HG03432 (cell line): ENCODE data around the gene CLEC1A.

Source experiments
- ATAC-seq: cut with Tn5 transposase; IDR thresholded peaks from one replicate; pipeline ENCODE4 v1.9.1; 2021; ENCODE audit warnings: mild to moderate bottlenecking, moderate library complexity; ENCODE audit not compliant: unreplicated experiment

The CLEC1A gene

DNA sequence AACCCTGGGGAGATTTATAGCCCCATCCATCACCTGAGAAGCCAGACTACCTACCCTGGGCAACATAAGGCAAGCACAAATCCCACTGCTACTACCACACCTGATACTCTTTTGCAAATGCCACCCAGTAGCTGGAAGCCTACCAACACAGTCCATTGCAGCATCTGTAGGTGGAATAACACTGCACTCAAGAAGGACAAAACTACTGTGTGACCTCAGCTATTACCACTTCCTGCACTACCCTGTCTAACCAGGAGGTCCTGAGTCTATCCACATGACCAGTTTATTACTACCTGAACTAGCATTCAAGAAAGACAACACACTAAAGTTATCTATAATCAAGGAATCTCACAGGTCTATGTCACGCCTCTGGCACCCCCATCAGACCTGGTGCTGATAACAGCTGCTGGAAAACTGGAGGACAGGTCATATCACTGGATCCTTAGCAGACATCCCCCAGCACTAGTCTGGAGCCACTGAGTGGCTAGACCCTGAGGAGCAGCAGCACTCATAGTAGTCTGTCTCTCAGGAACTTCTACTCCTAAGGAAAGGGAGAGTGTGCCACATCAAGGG, 2.9 kb upstream of the CLEC1A start:
- no peak for ATAC-seq

DNA sequence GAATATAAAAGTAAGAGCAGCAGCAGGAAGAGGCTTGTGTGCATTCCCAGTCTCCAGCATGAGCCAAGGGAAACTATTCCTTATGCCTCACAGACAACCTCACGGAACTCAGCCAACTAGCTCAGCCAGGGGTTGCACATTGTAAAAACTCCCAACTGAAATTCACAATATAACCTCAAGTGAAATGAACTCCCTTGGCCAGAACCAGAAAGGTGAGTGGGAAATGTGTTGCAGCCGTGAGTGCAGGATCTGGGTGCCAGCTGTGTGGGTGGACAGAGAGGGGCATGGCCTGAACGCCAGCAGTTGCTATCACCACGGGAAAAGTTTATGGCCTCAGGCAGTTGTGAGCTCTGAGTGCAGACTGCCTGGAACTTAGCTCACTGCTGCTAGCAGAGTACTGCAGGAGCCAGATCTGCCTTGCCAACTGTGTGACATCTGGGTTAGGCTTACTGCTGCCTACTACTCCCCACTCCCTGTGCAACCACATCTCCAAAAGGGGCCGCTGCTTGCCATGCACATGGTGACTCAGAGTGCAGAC, 2.3 kb upstream of the CLEC1A start:
- ATAC-seq = no peak

DNA sequence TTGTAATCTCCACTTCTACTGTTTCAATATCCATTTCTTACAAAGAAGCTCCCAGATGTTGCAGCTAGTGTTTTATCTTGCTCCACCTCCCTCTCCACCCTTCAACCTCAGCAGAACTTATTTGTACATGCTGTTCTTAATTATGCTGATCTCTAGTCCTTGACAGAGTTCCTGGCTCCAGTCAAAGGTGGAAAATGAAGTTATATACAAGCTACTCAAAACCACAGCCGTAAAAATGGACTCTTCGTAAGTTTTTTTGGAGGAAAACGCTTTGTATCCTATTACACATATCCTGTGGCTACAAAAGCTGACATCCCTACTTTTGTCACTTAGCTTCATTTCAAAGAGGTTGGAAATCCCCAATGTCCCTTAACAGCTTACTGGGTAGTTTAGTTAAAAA, 1.3 kb downstream of the CLEC1A start:
- ATAC-seq = no peak

DNA sequence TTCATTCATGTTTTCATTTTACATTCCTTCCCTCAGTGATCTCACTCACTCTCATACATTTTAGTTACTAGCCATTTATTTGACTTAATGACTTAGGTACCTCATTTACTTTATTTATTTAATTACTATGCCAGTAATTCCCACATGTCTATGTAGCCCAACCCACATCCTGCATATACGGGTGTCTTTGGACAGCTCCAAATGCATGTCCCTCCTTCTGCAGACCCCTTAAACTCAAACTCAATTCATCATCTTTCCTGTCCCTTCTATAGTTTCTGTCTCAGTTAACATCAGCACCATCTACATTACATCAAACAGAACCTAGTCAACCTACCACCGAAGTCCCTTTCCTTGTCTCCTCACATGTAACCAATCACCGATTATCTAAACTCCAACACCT, 2.8 kb downstream of the CLEC1A start:
- no peak for ATAC-seq

DNA sequence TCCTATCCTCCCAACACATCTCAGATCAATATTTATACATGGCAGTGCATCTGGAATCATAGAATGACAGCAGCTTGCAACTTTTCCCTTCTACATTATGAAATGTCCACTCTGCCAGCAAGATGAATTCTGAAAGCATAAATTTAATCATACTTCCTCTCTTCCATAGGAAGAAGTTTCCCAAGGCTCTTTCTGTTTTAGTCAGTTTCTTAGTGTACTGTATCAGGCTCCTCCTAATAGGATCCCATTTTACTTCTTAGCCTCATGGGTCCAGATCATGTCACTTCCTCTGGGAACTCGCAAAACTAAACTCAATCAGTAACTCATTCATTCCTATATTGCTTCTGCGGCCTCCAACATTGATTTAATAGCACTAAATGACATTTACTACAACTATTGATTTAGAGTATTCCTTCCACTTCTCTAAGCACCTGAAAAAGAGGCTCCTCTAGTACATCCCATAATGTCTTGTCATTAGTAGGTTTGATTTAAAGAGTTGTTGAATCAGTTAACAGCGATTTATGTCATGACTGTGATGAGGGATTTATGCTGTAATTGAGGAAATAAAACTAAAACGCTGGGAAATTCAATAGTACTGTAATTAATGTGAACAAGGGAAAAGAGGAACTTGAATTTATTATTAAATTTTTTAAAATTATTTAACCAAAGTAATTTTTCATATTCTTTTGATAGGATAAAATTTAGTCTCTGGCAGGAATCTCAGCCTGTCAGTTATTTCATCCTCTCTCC, 4.0 kb downstream of the CLEC1A start:
- ATAC-seq = no peak

DNA sequence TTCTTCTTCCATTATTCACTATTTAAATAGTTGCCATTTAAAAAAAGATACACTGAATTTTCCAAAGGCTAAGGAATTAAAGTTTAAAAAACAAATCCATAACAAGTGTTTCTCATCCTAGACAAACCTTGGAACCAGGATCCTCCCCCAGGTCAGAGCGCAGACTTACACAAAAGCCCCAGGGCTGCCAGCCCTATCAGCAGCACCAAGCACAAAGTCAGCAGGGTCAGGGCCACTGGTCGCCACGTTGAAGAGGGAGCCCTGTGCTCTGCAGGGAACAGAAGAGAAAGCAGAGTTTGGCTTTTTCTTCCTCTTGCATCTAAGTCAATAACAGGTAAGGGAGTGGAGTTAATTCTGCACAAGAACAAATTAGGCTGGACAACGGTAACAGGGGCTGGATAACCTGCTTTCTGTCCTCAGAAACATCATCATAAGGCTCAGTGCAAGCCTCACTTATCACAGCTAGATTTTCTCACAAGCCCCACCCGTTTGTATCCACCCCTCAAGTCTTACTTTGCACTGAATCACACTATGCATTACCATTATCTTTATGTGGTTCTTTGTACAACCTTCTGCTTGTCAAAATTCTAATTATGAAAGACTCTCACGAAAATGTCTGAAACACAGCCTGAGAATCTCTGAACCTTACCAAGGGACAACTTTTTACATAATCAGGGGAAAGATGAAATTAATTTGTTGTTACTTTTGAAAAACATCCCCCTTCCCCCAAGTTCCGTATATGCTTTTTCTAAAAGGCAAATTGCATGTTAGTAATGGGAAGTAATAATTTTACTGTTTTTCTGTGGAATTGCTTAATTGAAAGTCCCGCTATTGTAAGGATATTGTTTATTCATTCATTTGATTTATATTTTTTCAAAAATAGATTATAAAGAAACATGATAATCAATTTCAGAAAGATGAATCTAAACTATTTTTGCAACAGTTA, 9.6 kb downstream of the CLEC1A start:
- no peak for ATAC-seq

DNA sequence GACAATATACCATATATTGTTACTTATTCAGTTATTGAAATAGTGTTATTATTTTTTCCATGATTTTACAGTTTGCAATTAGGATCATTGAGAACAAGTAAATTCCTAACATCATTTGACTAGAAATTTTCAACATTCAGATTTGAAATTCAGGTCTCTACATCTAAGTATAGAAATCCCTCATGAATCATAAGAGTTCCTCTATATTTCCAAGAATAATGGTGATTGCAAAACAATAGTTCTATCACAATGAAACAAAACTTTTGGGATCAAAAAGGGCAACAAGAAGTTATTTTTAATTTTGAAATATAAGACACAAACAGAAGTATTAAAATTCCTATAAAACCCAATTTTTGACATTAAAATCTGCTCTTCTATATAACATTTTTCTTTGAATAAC, 10.8 kb downstream of the CLEC1A start:
- no peak for ATAC-seq

DNA sequence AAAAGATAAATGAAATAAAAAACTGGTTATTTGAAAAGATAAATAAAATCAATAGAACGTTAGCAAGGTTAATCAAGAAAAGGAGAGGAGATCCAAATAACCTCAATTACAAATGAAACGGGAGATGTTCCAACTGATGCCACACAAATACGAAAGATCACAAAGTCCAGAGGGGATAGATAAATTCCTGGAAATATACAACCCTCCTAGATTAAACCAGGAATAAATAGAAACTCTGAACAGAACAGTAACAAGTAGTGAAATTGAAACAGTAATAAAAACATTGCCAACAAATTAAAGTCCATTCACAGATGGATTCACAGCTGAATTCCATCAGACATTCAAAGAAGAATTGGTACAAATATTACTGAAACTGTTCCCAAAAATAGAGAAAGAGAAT, 12.4 kb downstream of the CLEC1A start:
- ATAC-seq = no peak

DNA sequence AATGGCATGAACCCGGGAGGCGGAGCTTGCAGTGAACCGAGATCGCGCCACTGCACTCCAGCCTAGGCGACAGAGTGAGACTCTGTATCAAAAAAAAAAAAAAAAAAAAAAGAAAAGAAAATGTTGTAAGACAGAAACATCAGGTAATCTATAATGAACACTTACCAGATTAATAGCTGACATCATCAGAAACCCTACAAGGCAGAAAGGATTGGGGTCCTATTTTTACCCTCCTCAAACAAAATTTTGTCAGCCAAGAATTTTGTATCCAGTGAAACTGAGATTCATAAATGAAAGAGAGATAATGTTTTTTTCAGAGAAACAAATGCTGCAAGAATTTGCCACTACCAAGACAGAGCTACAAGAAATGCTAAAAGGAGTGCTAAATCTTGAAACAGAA, 14.1 kb downstream of the CLEC1A start:
- no peak for ATAC-seq

DNA sequence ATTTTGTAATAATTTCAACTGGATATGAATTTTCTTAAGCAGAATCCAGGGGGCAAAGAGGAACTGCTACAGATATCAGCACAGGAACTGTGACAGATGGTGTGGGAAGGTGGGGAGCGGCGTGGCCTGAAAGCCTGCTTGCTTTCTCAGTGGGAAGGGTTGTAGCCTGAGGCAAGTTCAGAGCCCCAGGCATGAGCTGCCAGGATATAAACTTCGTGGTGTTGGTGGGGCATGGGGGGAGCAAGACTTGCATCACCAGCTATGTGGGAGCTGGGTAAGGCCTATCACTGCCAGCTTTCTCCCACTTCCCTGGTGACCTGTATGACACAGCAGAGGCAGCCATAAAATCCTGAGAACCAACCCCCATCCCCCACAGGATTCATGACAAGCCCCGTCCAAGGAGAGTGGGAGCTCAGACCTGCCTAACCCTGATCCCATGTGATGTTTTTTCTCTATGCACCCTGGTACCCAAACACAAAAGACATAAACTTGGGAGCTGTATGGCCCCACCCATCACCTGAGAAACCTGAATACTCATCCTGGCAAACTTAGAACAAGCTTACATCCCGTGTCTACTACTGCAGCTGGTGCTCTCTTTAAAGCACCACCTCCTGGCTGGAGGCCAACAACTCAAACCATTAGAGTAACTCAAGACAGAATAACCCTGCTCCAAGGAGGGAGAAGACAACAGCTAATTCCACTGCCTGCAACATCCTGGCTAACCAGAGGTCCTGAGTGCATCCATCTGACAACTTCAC, 16.5 kb downstream of the CLEC1A start:
- ATAC-seq = no peak

DNA sequence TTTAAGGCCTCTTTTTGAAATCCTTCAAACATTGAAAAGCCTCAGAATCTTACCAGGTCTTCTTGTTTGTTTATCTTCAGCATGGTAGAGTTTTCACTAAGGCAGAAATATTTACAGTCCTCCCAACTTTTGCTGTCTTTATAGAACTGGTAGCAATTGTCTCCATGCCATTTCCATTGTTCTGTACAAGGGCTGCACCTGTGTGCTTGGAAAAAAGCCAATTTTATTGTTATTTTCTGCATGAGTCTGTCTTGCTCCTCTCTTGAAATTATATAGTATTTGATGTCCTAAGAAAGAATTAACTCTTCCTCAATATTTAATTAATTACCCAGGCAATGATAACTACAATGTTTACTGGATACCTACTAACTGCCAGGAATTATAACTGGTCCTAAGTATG, 23.3 kb downstream of the CLEC1A start:
- ATAC-seq = no peak

DNA sequence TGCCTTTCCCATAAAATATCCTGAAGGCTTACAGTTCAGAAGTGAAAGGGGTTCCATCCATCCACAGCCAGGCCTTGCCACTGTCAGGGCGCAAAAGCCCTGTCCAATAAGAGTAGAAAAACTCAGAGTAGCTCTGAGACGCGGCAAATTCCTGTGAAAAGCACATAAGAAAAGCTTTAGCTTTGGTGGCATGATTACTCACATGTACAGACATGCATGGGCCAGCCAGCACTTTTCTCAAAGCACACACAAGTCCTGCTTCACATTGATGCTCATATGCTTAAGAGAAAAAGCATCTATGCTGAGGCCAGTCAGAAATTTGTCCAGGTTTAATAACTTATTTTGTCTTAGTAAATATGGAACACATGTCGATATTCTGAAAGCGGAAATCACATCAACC, 25.5 kb downstream of the CLEC1A start:
- no peak for ATAC-seq

DNA sequence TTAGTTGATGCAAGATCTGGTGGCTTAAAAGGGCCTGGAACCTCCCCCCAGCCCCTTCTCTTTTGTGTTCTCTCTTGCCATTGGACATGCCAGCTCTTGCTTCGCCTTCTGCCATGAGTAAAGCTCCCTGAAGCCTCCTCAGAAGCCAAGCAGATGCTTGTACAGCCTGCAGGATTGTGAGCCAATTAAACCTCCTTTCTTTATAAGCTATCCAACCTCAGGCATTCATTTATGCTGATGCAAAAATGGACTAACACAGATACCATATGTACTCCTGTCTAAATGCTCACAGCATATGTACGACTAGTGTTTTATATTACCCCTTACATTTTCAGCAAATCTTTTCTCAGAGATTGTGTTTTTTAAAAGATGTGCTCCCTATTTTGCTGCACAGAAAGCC, 26.7 kb downstream of the CLEC1A start:
- no peak for ATAC-seq

DNA sequence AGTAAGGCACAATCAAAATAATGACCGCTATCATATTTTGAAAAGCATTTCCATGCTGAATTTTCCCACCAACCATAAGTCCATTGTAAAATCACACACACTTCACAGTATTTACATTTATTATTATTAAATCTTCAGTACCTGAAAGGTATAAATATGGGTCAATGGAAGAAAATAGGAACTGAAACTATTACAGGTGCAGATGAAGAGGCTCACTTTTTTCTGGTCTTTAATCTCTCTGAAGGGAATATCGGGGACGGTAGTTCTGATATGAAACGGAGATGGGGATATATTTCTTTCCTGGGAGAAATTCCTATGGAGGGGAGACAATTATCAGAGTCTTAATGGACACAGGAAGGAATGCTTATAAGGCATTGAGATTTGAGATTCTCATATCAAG, 28.4 kb downstream of the CLEC1A start:
- no peak for ATAC-seq

DNA sequence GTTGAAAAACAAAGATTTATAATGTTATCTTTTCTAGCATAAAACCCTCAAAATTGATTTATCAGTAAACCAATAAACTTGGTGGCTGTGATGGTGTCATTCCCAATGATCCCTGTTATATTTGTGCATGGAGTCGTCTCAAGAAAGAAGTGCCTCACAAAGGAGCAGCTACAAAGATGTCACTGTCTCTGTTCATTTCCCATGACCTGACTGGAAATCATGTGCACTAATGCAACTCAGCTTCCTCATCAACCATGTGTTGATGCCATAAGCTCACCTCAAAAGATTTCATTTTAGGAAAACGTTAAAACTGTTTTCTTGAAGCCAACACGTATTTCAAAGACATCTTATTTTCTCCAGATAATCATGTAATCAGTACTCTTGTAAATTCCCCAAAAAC, 28.8 kb downstream of the CLEC1A start:
- no peak for ATAC-seq

DNA sequence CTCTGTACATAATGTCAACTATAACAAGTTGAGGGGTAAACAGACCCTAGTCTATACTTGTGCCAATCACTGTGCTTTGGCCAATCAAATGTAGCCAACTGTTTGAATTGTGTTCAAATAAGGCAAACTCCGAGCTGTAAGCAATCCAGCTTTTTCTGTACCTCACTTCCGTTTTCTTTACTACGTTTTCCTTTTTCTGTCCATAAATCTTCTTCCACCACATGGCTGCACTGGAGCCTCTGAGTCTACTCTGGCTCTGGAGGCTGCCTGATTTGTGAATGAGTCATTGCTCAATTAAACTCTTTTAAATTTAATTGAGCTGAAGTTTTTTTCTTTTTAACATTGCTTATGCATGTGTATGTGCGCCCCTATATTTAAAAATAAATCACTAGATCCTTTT, 29.7 kb downstream of the CLEC1A start:
- ATAC-seq = no peak

DNA sequence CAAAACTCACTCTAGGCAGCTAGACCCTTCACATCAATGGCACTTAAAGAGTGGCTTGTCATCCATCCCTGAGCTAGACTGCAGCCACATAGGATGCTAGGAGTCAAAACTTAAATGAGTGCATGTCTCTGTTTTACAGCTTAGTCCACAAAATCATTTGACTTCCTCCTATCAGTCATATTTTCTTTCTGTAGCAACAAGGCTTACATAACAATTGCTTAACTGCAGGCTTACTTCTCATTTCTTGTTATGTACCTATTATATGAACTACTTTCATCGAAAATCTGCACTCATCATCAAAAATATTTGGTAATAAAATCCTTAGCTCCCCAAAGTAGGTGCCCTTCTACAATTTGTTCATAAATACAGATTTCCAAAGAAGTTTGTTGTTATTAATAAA, 30.1 kb downstream of the CLEC1A start:
- ATAC-seq = no peak

DNA sequence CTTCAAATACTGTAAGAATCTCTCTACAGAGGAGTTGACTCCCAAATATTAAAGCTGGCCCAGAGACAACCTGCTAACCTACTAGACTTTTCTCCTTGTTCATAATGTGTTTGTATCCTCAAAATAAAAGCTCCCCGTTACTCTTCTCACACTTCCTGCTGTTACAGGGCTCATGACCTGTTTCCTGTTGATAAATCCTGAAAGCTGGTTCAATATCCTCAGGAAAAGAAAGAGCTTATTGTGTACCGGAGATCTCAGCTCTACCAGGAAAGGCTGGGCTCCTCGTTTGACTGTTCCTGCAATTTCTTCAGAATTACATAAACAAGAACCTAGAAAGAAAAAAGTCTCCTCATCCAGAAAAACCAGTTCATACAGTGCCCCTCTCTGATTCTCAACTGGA, 30.8 kb downstream of the CLEC1A start:
- ATAC-seq = no peak

DNA sequence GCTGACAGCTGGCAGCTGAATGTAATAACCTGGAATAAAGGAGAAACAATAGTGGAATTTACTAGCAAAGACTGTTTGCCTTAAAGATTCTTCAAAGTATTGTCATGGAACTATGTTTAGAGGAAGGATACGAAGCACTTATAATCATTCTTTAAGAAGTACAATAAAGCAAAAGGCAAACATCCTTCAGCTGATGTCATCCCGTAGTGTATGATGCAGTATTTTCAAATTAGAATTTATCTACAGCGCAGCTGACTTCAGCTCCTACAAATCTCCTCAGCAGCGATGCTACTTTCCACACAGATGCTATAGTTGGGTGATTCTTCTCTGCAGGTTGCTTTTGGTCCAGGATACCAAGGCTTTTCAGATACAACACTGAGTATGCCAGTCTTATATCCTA, 31.5 kb downstream of the CLEC1A start:
- no peak for ATAC-seq

DNA sequence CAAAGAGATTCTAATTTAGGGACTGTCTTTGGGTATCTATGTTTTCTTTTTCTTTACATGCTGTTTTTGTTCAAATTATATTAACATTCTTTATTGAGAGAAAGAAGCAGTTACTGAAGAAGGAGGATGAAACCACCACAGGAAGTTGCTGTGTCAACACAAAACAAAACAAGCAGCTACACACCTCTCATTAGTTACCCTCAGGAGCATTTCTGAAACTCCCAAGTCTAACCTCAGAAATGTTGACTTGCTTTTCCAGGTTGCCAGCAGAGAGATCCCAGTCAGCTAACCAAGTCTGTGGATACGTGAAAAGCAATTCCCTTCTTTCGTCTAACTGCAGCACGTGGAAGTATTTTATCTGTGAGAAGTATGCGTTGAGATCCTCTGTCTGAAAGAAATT, 33.5 kb downstream of the CLEC1A start:
- ATAC-seq = no peak

DNA sequence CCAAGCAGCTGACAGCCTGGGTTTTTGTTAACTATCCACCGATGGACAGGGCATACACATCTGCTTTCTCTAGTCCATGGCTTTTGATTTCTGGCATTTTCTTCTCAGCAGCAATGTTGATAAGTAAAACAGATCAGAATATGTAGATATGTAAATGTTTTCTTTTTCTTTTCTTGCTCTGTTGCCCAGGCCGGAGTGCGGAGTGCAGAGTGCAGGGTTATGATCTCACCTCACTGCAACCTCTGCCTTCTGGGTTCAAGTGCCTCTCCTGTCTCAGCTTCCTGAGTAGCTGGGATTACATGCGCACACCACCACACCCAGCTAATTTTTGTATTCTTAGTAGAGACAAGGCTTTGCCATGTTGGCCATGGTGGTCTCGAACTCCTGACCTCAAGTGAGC, 40.4 kb downstream of the CLEC1A start:
- ATAC-seq = no peak
